Immature natural killer cell (primary cell): Measurements from ENCODE around the gene ETFB. TPM values are rescaled to one million over a fixed set of nuclear protein-coding genes. Genes with fewer than 3 reads are reported as not detected.

Experiments
- DNase-seq, 3 donors: peaks; one replicate each; pipeline ENCODE4 v3.0.0; 2022; ENCODE audit warnings: mixed read lengths in 1 of 3
- H3K27ac Mint-ChIP-seq, 6 donors: one replicate each; pipeline ENCODE4 v1.8.0; 2020; ENCODE audit warnings: mixed read lengths in 6 of 6, mild to moderate bottlenecking in 5 of 6, inconsistent platforms in 4 of 6, moderate library complexity in 3 of 6
- H3K27me3 Mint-ChIP-seq, 3 donors: one replicate each; pipeline ENCODE4 v1.8.0; 2020 to 2021; ENCODE audit warnings: low read depth in 3 of 3, mild to moderate bottlenecking in 3 of 3, mixed read lengths in 3 of 3, moderate library complexity in 3 of 3, inconsistent platforms in 1 of 3
- H3K36me3 Mint-ChIP-seq, 3 donors: one replicate each; pipeline ENCODE4 v1.8.0; 2020; ENCODE audit warnings: mixed read lengths in 3 of 3, inconsistent platforms in 2 of 3, mild to moderate bottlenecking in 2 of 3
- H3K4me1 Mint-ChIP-seq, 2 donors: one replicate each; pipeline ENCODE4 v1.8.0; 2020; ENCODE audit warnings: inconsistent platforms in 2 of 2, mild to moderate bottlenecking in 2 of 2, mixed read lengths in 2 of 2, moderate library complexity in 1 of 2
- H3K4me3 Mint-ChIP-seq, 5 donors: one replicate each; pipeline ENCODE4 v1.8.0; 2020; ENCODE audit warnings: mild to moderate bottlenecking in 5 of 5, mixed read lengths in 5 of 5, inconsistent platforms in 3 of 5, moderate library complexity in 3 of 5
- H3K9me3 Mint-ChIP-seq, 6 donors: one replicate each; pipeline ENCODE4 v1.8.0; 2020; ENCODE audit warnings: mild to moderate bottlenecking in 6 of 6, mixed read lengths in 6 of 6, inconsistent platforms in 4 of 6, moderate library complexity in 3 of 6
- polyA plus RNA-seq, 3 donors: library from polyadenylated mRNA; unstranded; fragments of 300-500 nt; fragmentation: Illumina TruSeq; gene quantifications; one replicate each; pipeline ENCODE4 v1.2.3, GENCODE V29; 2021

ETFB gene
- polyA plus RNA-seq, 3 donors from 2014 or later: 49.9 to 74.4 (median 69.3) TPM

DNA sequence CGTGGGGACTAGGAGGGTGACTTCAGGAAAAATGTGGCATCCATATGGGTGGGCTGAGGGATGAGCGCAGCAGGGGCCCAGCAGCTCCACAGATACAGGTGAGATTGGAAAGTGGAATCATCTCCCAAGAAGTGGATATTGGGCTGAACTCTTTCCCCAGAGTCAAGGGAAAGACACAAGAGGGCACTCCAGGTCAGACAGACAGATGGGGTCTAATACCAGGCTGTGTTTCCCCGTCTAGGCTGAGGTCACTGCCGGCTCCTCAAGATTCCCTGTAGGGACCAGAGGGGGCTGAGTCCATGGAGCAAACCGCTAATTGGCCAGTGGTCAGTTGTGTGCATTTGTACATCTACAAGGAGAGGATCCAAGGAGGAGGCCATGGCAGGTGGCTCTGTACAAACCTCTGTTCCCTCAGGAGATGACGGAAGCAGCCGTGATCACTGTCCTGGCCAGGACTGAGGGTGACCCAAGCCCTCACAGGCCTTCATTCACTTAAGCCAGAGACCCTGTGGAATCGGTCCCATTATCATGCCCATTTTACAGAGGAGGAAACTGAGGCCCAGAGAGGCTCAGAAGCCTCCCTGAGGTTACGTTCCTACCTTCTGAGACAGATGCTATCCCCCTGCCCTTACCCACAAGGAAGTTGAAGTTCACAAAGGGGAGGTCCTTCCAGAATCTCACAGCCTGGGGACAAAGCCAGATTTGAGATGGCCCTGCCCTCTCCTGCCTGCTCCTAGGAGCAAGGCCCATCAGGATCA lies 69.7 kb downstream of the ETFB start:
- Mint-ChIP-seq H3K4me3 (no peak overlapping the region), H3K27me3 (peaks cover 3 to 5% (median 4%) of the 10 kb centered on the region in 3 donors), H3K27ac (no peak overlapping the region), H3K4me1 (no peaks in the 10 kb centered on the region), H3K36me3 (no peaks in the 10 kb centered on the region), H3K9me3 (no peaks in the 10 kb centered on the region)
- no peak for DNase-seq

DNA sequence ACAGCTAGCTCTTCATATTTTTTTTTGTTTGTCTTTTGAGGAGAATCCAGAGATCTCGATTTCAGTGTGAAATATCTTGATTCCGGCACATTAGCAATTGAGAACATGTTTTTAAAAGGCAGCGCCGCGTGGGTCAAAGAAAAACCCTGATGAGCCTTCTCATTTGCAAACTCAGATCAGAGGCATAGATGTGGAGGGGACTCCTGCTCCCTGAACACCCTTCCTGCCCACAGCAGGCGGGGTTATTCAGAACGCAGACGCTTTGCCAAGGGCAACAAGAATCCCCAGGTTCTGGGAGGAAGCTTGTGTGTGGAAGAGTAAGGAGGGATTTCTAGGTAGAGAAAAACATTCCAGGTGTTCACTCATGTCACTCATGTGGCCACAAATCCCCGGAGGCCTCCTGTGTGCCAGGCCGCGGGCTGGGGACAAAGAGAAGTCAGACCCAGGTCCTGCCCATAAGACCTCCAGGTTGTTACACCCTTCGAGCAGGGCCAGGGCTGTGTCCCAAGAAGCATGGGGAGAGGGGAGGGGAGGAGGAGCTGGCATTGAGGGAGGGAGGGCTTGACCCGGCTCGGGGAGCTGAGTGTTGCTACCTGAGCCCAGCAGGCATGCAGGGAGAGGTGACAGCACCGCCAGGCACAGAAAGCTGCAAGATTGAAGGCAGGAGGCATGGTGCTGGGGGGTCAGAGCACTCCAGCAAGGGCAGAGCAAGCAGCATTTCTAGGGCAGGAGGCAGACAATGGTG lies 70.6 kb downstream of the ETFB start:
- Mint-ChIP-seq H3K27ac (no peak overlapping the region), H3K9me3 (no peaks in the 10 kb centered on the region), H3K4me3 (no peak overlapping the region), H3K27me3 (peaks cover 3 to 5% (median 3%) of the 10 kb centered on the region in 3 donors), H3K4me1 (no peaks in the 10 kb centered on the region), H3K36me3 (no peaks in the 10 kb centered on the region)
- no peak for DNase-seq

Other genes with a start within 250 kb of the ETFB start
- gene SIGLEC9, start 241.5 kb downstream of the ETFB start, polyA plus RNA-seq: 10 to 100 TPM in 2 of 3 donors, 1 to 10 TPM in 1; 6.2 to 16.8 (median 11.3) TPM
- gene SIGLEC7, start 224.1 kb downstream of the ETFB start, polyA plus RNA-seq: 100 to 1,000 TPM; 108 to 213 (median 129) TPM
- gene CD33, start 141.3 kb downstream of the ETFB start, polyA plus RNA-seq: 10 to 100 TPM in 2 of 3 donors, 1 to 10 TPM in 1; 3.5 to 17.4 (median 10.3) TPM
- gene SIGLECL1, start 115.3 kb downstream of the ETFB start, polyA plus RNA-seq: not detected
- gene IGLON5, start 54.7 kb downstream of the ETFB start, polyA plus RNA-seq: not detected
- gene VSIG10L, start 24.2 kb downstream of the ETFB start, polyA plus RNA-seq: under 1 TPM in 1 of 3 donors, not detected in 2; 0.38 TPM
- under 1 TPM in 1 of 3 donors, not detected in 2; 0.83 TPM for gene CLDND2, start 2.6 kb upstream of the ETFB start, polyA plus RNA-seq
- 1,000 to 10,000 TPM; 7,925 to 8,923 (median 8,385) TPM for gene NKG7, start 6.3 kb upstream of the ETFB start, polyA plus RNA-seq
- gene LIM2, start 21.6 kb upstream of the ETFB start, polyA plus RNA-seq: 10 to 100 TPM; 19.2 to 40.0 (median 37.9) TPM
- 1 to 10 TPM in 2 of 3 donors, not detected in 1; 1.7 to 3.8 TPM for gene C19orf84, start 24.2 kb upstream of the ETFB start, polyA plus RNA-seq
- gene SIGLEC10, start 51.3 kb upstream of the ETFB start, polyA plus RNA-seq: 1 to 10 TPM in 1 of 3 donors, under 1 TPM in 2; 0.09 to 1.8 (median 0.39) TPM
- not detected for gene SIGLEC8, start 92.1 kb upstream of the ETFB start, polyA plus RNA-seq
- gene CEACAM18, start 112.2 kb upstream of the ETFB start, polyA plus RNA-seq: not detected
- not detected for gene SIGLEC12, start 135.4 kb upstream of the ETFB start, polyA plus RNA-seq
- under 1 TPM in 2 of 3 donors, not detected in 1; 0.39 to 0.68 TPM for gene SIGLEC6, start 165.3 kb upstream of the ETFB start, polyA plus RNA-seq
- gene ZNF175, start 204.9 kb upstream of the ETFB start, polyA plus RNA-seq: 1 to 10 TPM in 1 of 3 donors, under 1 TPM in 2; 0.79 to 2.2 (median 0.81) TPM